ENCODE measurements around the gene RAB7B.

RAB7B gene

DNA sequence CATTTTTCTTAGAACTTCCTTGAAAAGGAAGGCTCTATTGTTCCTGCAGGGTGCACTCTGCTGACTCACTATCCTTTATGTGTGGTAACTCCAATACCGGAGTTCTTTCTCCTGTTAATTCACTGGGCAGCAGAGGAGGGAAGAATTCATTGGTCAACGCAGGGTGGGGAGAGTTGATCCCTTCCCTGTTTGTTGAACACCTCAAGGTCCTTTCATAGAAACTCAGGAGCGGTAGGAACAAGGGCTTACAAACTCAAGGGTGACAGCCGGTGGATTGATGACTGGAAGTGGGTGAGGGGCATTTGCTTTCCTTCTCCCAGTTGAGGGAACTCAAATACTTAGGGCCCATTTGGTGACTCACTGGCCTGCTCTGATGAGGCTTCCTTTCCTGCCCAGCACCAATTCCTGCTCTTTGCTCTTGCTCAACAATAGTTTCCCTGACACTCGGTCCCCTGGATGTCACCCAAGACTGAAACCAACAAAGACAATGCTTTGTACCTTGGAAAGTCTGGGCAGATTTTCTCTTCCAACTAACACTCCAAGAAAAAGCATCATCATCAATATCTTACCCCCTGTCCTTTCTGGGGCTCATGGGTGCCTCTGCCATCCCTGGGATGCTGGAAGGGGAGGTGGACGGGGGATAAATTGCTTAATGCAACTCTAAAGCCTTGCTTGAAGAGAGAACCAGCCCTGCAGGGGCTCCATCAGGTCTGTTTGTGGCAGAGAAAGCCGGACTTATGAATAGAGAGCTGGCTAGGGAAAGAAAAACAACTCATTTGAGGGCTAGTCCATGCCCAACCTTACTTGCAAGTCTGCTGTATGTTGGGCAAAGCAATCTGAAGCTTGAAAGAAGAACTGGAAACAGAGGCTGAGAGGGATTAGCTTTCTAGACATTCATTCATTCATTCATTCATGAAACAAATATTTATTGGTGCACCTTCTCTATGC lies 69.2 kb downstream of the RAB7B start:
- no peaks in the 10 kb centered on the region for H3K27me3 ChIP-seq (ENCODE audit: control insufficient read depth, insufficient read depth, low read length)
- H3K27ac ChIP-seq (ENCODE audit: low read depth, low read length), result no peak overlapping the region
- H3K36me3 ChIP-seq (ENCODE audit: control insufficient read depth, insufficient read depth, low read length), result no peaks in the 10 kb centered on the region
- no peaks in the 10 kb centered on the region for H3K4me1 ChIP-seq (ENCODE audit: control insufficient read depth, insufficient read depth, low read length)
- no peak overlapping the region for H3K9ac ChIP-seq (ENCODE audit: low read length)
- no peak overlapping the region for H3K4me3 ChIP-seq (ENCODE audit: low read length)

- no peak overlapping the region for H3K27ac ChIP-seq (ENCODE audit: low read depth, low read length)
- no peak overlapping the region for H3K9ac ChIP-seq (ENCODE audit: low read length)
- H3K27me3 ChIP-seq (ENCODE audit: control insufficient read depth, insufficient read depth, low read length), result no peaks in the 10 kb centered on the region
- no peaks in the 10 kb centered on the region for H3K4me1 ChIP-seq (ENCODE audit: control insufficient read depth, insufficient read depth, low read length)
- H3K4me3 ChIP-seq (ENCODE audit: low read length), result no peak overlapping the region
- H3K36me3 ChIP-seq (ENCODE audit: control insufficient read depth, insufficient read depth, low read length), result no peaks in the 10 kb centered on the region
These were observed 70.4 kb downstream of the RAB7B start for GRCh38 chr1:205932776-205933175.

DNA sequence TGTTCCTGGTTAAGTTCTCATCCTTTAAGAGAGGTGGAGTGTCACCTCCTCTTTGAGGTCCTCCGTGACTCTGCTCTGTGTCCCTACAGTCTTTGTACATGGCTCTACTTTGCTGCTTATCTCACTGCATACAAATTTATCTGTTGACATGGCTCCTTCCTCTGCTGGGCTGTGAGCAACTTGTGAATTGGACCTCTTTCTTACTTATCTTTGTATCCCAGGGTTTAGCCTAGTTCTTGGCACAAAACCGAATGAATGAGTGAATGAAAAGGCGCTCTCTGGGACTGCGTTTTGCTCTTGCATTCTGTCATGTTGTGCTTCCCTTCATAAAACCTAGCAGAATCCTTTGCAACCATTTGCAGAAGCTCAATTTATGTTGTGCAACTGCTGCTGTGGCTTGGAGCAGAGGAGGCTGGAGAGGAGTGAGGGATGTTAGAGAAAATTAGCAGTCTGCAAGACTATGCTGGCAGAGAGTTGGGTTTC lies 72.4 kb downstream of the RAB7B start:
- no peak overlapping the region for H3K4me3 ChIP-seq (ENCODE audit: low read length)
- no peak overlapping the region for H3K27ac ChIP-seq (ENCODE audit: low read depth, low read length)
- no peak overlapping the region for H3K9ac ChIP-seq (ENCODE audit: low read length)
- H3K27me3 ChIP-seq (ENCODE audit: control insufficient read depth, insufficient read depth, low read length), result no peaks in the 10 kb centered on the region
- no peaks in the 10 kb centered on the region for H3K4me1 ChIP-seq (ENCODE audit: control insufficient read depth, insufficient read depth, low read length)
- no peaks in the 10 kb centered on the region for H3K36me3 ChIP-seq (ENCODE audit: control insufficient read depth, insufficient read depth, low read length)

- no peak overlapping the region for H3K4me3 ChIP-seq (ENCODE audit: low read length)
- no peaks in the 10 kb centered on the region for H3K36me3 ChIP-seq (ENCODE audit: control insufficient read depth, insufficient read depth, low read length)
- H3K27me3 ChIP-seq (ENCODE audit: control insufficient read depth, insufficient read depth, low read length), result no peaks in the 10 kb centered on the region
- no peak overlapping the region for H3K9ac ChIP-seq (ENCODE audit: low read length)
- no peaks in the 10 kb centered on the region for H3K4me1 ChIP-seq (ENCODE audit: control insufficient read depth, insufficient read depth, low read length)
- no peak overlapping the region for H3K27ac ChIP-seq (ENCODE audit: low read depth, low read length)
These were observed 73.0 kb downstream of the RAB7B start for GRCh38 chr1:205930195-205930577.

GRCh38 chr1:205929496-205930194 lies 73.5 kb downstream of the RAB7B start:
- Histone ChIP-seq H3K27ac (ENCODE audit: low read depth, low read length) (no peak overlapping the region), H3K4me1 (ENCODE audit: control insufficient read depth, insufficient read depth, low read length) (no peaks in the 10 kb centered on the region), H3K36me3 (ENCODE audit: control insufficient read depth, insufficient read depth, low read length) (no peaks in the 10 kb centered on the region), H3K4me3 (ENCODE audit: low read length) (no peak overlapping the region), H3K9ac (ENCODE audit: low read length) (no peak overlapping the region), H3K27me3 (ENCODE audit: control insufficient read depth, insufficient read depth, low read length) (no peaks in the 10 kb centered on the region)

DNA sequence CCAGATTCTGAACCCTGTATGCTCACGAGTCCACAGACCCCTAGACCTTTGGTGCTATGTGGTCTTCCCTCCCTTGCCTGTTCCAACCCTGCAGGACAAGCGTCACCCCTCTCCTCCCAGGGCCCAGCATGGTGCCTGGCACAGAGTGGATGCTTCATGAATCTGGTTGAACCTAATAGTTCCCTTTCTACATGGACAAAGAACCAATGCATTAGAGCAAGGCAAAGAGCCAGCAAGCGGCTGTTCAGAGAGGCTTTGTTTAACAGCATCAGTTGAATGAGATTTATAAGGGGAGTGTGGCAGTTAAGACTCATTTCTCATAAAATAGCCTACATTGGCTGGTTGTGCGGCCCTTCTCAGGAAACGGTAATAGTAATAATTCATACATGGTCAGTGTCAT lies 74.9 kb downstream of the RAB7B start:
- Histone ChIP-seq H3K4me1 (ENCODE audit: control insufficient read depth, insufficient read depth, low read length) (no peaks in the 10 kb centered on the region), H3K9ac (ENCODE audit: low read length) (no peak overlapping the region)

GRCh38 chr1:205927676-205928075 lies 75.5 kb downstream of the RAB7B start:
- H3K4me3 ChIP-seq (ENCODE audit: low read length), result no peak overlapping the region
- no peak overlapping the region for H3K9ac ChIP-seq (ENCODE audit: low read length)

More for the DNA sequence above, 74.9 kb downstream of the RAB7B start:
- no peak overlapping the region for H3K4me3 ChIP-seq (ENCODE audit: low read length)
- no peak overlapping the region for H3K27ac ChIP-seq (ENCODE audit: low read depth, low read length)
- H3K27me3 ChIP-seq (ENCODE audit: control insufficient read depth, insufficient read depth, low read length), result no peaks in the 10 kb centered on the region
- H3K36me3 ChIP-seq (ENCODE audit: control insufficient read depth, insufficient read depth, low read length), result no peaks in the 10 kb centered on the region

GRCh38 chr1:205927247-205927646 lies 75.9 kb downstream of the RAB7B start:
- Histone ChIP-seq H3K9ac (ENCODE audit: low read length) (no peak overlapping the region), H3K36me3 (ENCODE audit: control insufficient read depth, insufficient read depth, low read length) (no peaks in the 10 kb centered on the region), H3K4me3 (ENCODE audit: low read length) (no peak overlapping the region), H3K4me1 (ENCODE audit: control insufficient read depth, insufficient read depth, low read length) (no peaks in the 10 kb centered on the region), H3K27ac (ENCODE audit: low read depth, low read length) (no peak overlapping the region), H3K27me3 (ENCODE audit: control insufficient read depth, insufficient read depth, low read length) (no peaks in the 10 kb centered on the region)

More at GRCh38 chr1:205927676-205928075, 75.5 kb downstream of the RAB7B start:
- H3K27ac ChIP-seq (ENCODE audit: low read depth, low read length), result no peak overlapping the region
- no peaks in the 10 kb centered on the region for H3K4me1 ChIP-seq (ENCODE audit: control insufficient read depth, insufficient read depth, low read length)
- no peaks in the 10 kb centered on the region for H3K27me3 ChIP-seq (ENCODE audit: control insufficient read depth, insufficient read depth, low read length)
- no peaks in the 10 kb centered on the region for H3K36me3 ChIP-seq (ENCODE audit: control insufficient read depth, insufficient read depth, low read length)

All from rectal smooth muscle tissue (tissue), 1 donor.